Type B pancreatic cell (in vitro differentiated cells): Measurements from ENCODE around the gene ALDH7A1. TPM values are rescaled to one million over a fixed set of nuclear protein-coding genes. Genes with fewer than 3 reads are reported as not detected.
"Not testable (repeated sequence)": the region's sequence is repeated elsewhere in the genome, so short reads cannot be mapped to it uniquely, and the experiment has no call there.

Source experiments
- DNase-seq: peaks from one replicate; pipeline ENCODE4 v3.0.0; 2021; ENCODE audit warnings: mixed read lengths; ENCODE audit not compliant: unreplicated experiment; ENCODE audit errors: extremely low spot score
- H3K27ac Mint-ChIP-seq: 2 replicates; pipeline ENCODE4 v1.8.0; 2021; ENCODE audit warnings: mild to moderate bottlenecking, mixed read lengths
- H3K27me3 Mint-ChIP-seq: 2 replicates; pipeline ENCODE4 v1.8.0; 2021; ENCODE audit warnings: mixed read lengths
- H3K36me3 Mint-ChIP-seq: 2 replicates; pipeline ENCODE4 v1.8.0; 2021; ENCODE audit warnings: mixed read lengths
- H3K4me1 Mint-ChIP-seq: one replicate; pipeline ENCODE4 v1.8.0; 2021; ENCODE audit warnings: mixed read lengths; ENCODE audit not compliant: unreplicated experiment
- H3K4me3 Mint-ChIP-seq: 2 replicates; pipeline ENCODE4 v1.8.0; 2021; ENCODE audit warnings: mild to moderate bottlenecking, mixed read lengths
- H3K9me3 Mint-ChIP-seq: 2 replicates; pipeline ENCODE4 v1.8.0; 2021; ENCODE audit warnings: mixed read lengths
- total RNA-seq: library from RNA; stranded (reverse); gene quantifications from 2 replicates; pipeline ENCODE4 v1.2.1, GENCODE V29; 2021; ENCODE audit warnings: low replicate concordance
- TF ChIP-seq, protein P1 (sequence below): fragments of 200-600 bp; sonication (generic); conservative IDR thresholded peaks from 2 replicates; pipeline ENCODE4 v1.5.0; 2021; ENCODE audit warnings: antibody characterized with exemption, mild to moderate bottlenecking

ALDH7A1 gene
- total RNA-seq, 1 donor from 2014 or later, result 119 TPM

- DNase-seq, result no peak
- Mint-ChIP-seq H3K4me1 (peaks cover 17% of the 10 kb centered on the region), H3K4me3 (peak overlapping the region; percentile 58), H3K27me3 (no peaks in the 10 kb centered on the region), H3K27ac (no peak overlapping the region), H3K9me3 (peaks cover 5% of the 10 kb centered on the region), H3K36me3 (peaks cover 17% of the 10 kb centered on the region)
- TF ChIP-seq, protein P1, sequence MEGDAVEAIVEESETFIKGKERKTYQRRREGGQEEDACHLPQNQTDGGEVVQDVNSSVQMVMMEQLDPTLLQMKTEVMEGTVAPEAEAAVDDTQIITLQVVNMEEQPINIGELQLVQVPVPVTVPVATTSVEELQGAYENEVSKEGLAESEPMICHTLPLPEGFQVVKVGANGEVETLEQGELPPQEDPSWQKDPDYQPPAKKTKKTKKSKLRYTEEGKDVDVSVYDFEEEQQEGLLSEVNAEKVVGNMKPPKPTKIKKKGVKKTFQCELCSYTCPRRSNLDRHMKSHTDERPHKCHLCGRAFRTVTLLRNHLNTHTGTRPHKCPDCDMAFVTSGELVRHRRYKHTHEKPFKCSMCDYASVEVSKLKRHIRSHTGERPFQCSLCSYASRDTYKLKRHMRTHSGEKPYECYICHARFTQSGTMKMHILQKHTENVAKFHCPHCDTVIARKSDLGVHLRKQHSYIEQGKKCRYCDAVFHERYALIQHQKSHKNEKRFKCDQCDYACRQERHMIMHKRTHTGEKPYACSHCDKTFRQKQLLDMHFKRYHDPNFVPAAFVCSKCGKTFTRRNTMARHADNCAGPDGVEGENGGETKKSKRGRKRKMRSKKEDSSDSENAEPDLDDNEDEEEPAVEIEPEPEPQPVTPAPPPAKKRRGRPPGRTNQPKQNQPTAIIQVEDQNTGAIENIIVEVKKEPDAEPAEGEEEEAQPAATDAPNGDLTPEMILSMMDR, result no peak
These were observed 8.5 kb upstream of the ALDH7A1 start for GRCh38 chr5:126603402-126603991.

DNA sequence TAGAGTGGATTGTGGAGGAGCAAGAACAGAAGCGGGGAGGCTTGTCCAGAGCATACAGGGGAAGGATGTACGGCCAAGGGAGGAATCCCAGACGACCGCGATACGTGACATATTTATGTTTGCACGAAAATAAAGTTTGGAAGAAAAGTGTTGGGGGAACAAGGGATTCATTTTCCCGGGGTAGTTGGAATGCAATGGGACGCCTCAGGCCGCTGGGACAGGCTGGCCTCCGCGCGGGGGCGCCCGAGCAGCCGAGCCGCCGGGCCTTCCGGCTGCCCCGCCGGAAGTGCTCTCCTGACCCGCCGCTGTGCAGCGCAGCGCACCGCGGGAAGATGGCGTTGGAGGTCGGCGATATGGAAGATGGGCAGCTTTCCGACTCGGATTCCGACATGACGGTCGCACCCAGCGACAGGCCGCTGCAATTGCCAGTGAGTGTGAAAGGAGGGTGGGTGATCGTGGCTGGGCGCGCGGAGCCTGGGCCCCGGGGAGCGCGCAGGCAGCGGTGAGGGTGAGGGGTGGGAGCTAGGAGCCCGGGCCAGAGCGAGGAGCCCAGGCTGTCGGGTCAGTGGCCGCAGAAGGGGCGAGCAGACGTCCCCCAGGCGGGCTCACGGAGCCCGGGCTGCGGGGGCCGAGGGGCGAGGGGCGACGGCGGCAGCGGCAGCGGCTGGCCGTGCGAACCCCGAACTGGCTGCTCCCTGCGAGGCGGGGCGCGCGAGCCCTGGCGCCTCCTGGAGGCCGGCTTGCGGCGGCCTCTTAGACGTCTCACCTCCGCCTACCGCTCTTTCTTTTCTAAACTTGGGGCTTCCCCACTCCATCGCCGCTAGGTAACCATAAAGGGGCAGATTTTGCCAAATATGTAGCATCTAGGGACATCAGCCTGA is 5.9 kb upstream of the ALDH7A1 start, which contains the start of gene PHAX:
Gene PHAX (plus strand): TSS at position 317 of the 881 bp plus-strand sequence. CDS start 16 bp downstream, at position 333.
- H3K36me3 Mint-ChIP-seq, result peaks cover 8% of the 10 kb centered on the region
- H3K9me3 Mint-ChIP-seq, result peaks cover 5% of the 10 kb centered on the region

DNA sequence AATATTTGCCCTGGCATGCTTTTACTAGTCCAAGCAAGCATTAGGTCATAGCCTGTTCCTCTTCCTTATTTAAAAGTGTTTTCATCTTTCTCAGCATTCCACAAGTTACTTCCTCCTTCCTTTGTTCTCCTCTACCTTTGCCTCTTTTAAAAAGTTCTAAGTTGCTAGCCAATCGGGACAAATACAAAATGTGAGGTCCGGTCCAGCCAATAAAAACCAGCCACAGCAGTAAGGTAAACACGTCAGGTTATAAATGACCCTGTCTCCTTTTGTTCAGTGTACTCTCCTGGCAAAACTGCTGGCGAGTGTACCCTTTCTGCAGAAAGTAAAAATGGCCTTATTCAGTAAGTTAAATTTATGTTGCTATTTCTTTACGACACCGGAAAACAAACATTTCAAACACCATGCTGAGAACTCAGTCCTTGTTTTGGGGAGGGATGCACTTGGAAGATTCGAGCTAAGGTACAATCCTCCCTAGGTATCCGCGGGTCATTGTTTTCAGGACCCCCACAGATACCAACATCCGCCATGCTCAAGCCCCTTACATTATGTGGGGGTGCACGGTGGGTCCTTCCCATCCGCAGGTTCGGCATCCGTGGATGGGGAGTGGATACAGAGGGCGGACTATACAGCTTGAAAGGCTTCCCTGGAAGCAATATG is 5.1 kb upstream of the ALDH7A1 start:
- not testable (repeated sequence) for H3K36me3 Mint-ChIP-seq, DNase-seq, H3K9me3 Mint-ChIP-seq, H3K27me3 Mint-ChIP-seq
- Mint-ChIP-seq H3K27ac (peak overlapping the region; percentile 88), H3K4me3 (peak overlapping the region; percentile 90), H3K4me1 (peaks cover 16% of the 10 kb centered on the region)

More for the DNA sequence above, 5.9 kb upstream of the ALDH7A1 start, which contains the start of gene PHAX:
- Mint-ChIP-seq H3K4me1 (peaks cover 14% of the 10 kb centered on the region), H3K4me3 (peak within 1 kb of the TSS; percentile 90), H3K27me3 (no peaks in the 10 kb centered on the region), H3K27ac (peak within 1 kb of the TSS; percentile 94)
- peak; percentile 88 for DNase-seq
- TF ChIP-seq, protein P1, result peak; percentile 64

DNA sequence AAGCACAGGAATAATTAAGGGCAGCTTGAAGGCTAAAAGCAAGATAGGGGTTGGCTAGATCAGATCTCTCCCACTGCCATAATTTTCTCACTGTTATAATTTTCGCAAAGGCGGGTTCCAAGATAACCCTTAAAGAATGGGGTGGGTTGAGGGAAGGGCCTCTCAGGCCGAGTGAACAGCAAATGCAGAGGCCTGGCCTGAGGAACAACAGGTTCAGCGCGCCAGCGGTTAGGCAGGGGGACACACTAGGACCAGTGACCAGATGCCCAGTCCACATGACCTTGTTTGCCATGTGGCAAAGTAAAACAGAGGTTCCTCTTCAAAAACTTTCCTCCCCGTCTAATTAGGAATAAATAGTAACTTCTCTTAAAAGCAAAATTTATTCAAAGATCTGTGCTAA is 4.5 kb upstream of the ALDH7A1 start:
- Mint-ChIP-seq H3K36me3 (peaks cover 4% of the 10 kb centered on the region), H3K9me3 (peaks cover 10% of the 10 kb centered on the region), H3K27me3 (no peaks in the 10 kb centered on the region), H3K4me3 (peak overlapping the region; percentile 90), H3K4me1 (peaks cover 16% of the 10 kb centered on the region), H3K27ac (peak overlapping the region; percentile 88)
- DNase-seq, result no peak
- TF ChIP-seq, protein P1, result no peak

- H3K27me3 Mint-ChIP-seq, result no peaks in the 10 kb centered on the region
- H3K4me3 Mint-ChIP-seq, result peak overlapping the region; percentile 36
- peaks cover 24% of the 10 kb centered on the region for H3K4me1 Mint-ChIP-seq
- TF ChIP-seq, protein P1, result no peak
- peaks cover 4% of the 10 kb centered on the region for H3K36me3 Mint-ChIP-seq
- no peak overlapping the region for H3K27ac Mint-ChIP-seq
- no peak for DNase-seq
- H3K9me3 Mint-ChIP-seq, result peaks cover 10% of the 10 kb centered on the region
These were observed 2.1 kb upstream of the ALDH7A1 start for GRCh38 chr5:126597156-126597555.
